Stomach smooth muscle (tissue), 2 donors: ENCODE results near the gene ABCA13.

ENCODE experiments used
- H3K27ac ChIP-seq: one replicate; pipeline ENCODE4 v1.7.0; 2013; ENCODE audit warnings: mild to moderate bottlenecking, low read length, inconsistent platforms
- H3K27me3 ChIP-seq, 2 donors: one replicate each; pipeline ENCODE4 v1.7.0; 2013; ENCODE audit warnings: low read length in 2 of 2; ENCODE audit not compliant: insufficient read depth in 2 of 2, control insufficient read depth in 1 of 2
- H3K36me3 ChIP-seq, 2 donors: one replicate each; pipeline ENCODE4 v1.7.0; 2013; ENCODE audit warnings: low read length in 2 of 2; ENCODE audit not compliant: control insufficient read depth in 2 of 2, insufficient read depth in 2 of 2
- H3K4me1 ChIP-seq: one replicate; pipeline ENCODE4 v1.7.0; 2013; ENCODE audit warnings: low read length; ENCODE audit not compliant: control insufficient read depth, insufficient read depth
- H3K4me3 ChIP-seq, 2 donors: one replicate each; pipeline ENCODE4 v1.7.0; 2013; ENCODE audit warnings: low read length in 2 of 2
- H3K9ac ChIP-seq, 2 donors: one replicate each; pipeline ENCODE4 v1.7.0; 2013; ENCODE audit warnings: low read length in 2 of 2, mild to moderate bottlenecking in 1 of 2
- H3K9me3 ChIP-seq, 2 donors: one replicate each; pipeline ENCODE4 v1.7.0; 2013; ENCODE audit warnings: low read length in 2 of 2; ENCODE audit not compliant: control insufficient read depth in 2 of 2
- donor health status: healthy.
- donor health status: Pancreatic carcinoma.

The ABCA13 gene

DNA sequence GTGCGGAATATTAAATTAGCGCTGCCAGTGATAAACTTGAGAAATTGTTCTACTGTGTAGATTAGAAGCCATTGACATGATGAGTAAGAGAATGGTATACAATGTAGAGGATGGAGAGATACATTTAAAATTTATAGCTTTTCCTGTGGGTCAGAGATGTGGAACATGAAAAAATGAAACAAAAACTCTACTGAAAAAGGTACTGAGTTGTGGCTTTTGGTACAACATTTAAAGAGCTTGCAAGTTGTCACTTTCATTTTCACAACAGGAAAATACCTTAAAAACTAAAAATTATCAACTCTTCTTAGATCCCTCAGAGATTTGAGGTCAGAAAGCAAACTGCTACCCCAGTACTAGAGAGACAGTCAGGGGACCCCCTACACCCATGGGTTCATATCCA lies 404.3 kb downstream of the ABCA13 start:
- no peaks in the 10 kb centered on the region for H3K4me1 ChIP-seq
- no peak overlapping the region for H3K9ac ChIP-seq
- no peaks in the 10 kb centered on the region for H3K9me3 ChIP-seq
- H3K27me3 ChIP-seq: no peaks in the 10 kb centered on the region
- no peaks in the 10 kb centered on the region for H3K36me3 ChIP-seq
- no peak overlapping the region for H3K4me3 ChIP-seq
- H3K27ac ChIP-seq: no peak overlapping the region

DNA sequence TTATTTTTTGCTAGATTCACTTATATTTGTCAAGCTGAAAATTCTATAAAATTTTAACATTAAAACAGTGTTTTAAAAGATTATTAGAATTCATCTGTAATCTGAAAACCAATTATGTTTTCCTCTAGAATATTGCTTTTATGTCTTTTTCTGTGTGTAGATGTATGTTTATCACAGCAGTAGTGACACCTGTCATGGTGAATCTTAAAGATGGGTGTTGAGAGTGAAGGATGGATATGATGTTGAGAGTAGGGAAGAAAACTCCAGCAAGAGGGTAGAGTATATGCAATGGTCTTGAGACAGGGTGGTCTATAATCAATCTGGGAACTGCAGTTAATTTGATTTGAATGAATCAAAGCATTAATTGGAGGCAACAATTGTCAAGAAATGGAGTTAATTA lies 416.2 kb downstream of the ABCA13 start:
- Histone ChIP-seq H3K36me3 (no peaks in the 10 kb centered on the region), H3K4me1 (no peaks in the 10 kb centered on the region), H3K4me3 (no peak overlapping the region), H3K9me3 (no peaks in the 10 kb centered on the region), H3K9ac (no peak overlapping the region), H3K27ac (no peak overlapping the region), H3K27me3 (no peaks in the 10 kb centered on the region)

DNA sequence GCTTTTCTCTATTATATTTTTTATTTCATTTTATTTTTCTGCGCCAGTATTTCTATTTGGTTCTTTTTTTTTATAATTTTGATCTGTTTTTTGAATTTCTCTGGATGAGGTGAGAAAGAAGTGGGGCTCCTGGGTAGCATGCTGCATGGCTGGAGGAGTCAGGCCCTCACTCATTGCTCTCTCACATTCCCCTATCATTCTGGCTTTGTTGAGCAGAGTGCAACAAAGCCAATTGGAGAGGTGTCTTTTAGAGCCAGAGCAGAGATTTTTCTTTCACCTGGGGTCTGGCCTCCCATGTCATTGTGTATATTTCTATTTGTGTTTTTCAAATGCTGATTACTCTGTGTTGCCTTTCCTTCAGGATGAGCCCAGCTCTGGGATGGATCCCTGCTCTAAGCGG lies 423.1 kb downstream of the ABCA13 start:
- Histone ChIP-seq H3K9me3 (no peaks in the 10 kb centered on the region), H3K4me1 (no peaks in the 10 kb centered on the region), H3K36me3 (no peaks in the 10 kb centered on the region), H3K27ac (no peak overlapping the region), H3K4me3 (no peak overlapping the region), H3K9ac (no peak overlapping the region), H3K27me3 (no peaks in the 10 kb centered on the region)

DNA sequence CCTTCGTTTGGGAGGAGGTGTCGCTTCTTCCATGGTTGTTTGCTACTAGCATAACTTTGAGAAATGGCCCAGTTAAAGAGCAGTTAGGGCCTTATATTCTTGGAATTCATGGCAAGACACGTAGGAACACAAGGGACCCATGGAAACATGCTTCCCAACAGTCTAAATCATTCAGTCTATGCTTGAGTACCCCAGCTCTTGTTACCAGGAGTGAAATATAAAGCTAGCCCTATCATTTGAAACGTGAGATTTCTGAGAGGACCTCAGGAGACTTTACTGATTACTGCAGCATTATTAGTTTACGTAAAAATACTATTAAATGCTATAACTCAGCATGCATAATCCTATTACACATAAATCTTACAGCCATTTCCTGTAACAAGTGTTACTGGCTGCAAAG lies 424.5 kb downstream of the ABCA13 start:
- no peaks in the 10 kb centered on the region for H3K4me1 ChIP-seq
- H3K27ac ChIP-seq: no peak overlapping the region
- H3K9ac ChIP-seq: no peak overlapping the region
- H3K4me3 ChIP-seq: no peak overlapping the region
- H3K36me3 ChIP-seq: no peaks in the 10 kb centered on the region
- H3K27me3 ChIP-seq: no peaks in the 10 kb centered on the region
- no peaks in the 10 kb centered on the region for H3K9me3 ChIP-seq

DNA sequence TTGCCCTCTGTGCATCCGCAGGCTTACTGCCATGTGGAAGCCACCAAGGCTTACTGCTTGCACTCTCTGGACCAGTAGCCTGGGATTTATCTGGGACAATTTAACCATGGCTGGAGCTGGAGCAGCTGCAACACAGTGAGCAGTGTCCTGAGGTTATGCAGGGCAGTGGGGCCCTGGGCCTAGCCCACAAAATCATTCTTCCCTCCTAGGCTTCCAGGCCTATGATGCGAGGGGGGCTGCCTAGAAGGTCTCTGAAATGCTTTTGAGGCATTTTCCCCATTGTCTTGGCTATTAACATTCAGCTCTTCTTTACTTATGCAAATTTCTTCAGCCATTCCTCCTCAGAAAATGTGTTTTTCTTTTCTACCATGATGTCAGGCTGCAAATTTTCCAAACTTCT lies 439.4 kb downstream of the ABCA13 start:
- Histone ChIP-seq H3K9ac (no peak overlapping the region), H3K27ac (no peak overlapping the region), H3K4me3 (no peak overlapping the region), H3K27me3 (no peaks in the 10 kb centered on the region), H3K36me3 (no peaks in the 10 kb centered on the region), H3K4me1 (no peaks in the 10 kb centered on the region), H3K9me3 (no peaks in the 10 kb centered on the region)

DNA sequence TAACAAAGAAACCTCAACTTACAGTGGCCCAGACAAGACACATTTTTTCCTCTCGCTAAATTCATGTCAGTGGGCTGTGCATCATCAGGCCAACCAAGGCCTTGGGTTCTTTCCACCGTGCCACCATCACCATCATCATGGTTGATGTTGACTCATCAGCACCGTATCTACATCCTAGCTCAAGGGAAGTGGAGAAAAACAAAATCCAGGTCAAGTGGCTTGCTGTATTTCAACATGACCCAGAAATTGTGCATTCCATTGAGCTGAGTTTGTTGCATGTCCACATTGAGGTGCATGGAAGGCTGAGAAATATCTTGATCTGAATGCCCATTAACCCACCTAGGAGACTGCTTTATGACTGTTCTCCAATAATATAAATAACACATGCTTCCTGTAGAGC lies 440.7 kb downstream of the ABCA13 start:
- Histone ChIP-seq H3K27ac (no peak overlapping the region), H3K36me3 (no peaks in the 10 kb centered on the region), H3K4me1 (no peaks in the 10 kb centered on the region), H3K9ac (no peak overlapping the region), H3K27me3 (no peaks in the 10 kb centered on the region), H3K4me3 (no peak overlapping the region), H3K9me3 (no peaks in the 10 kb centered on the region)

DNA sequence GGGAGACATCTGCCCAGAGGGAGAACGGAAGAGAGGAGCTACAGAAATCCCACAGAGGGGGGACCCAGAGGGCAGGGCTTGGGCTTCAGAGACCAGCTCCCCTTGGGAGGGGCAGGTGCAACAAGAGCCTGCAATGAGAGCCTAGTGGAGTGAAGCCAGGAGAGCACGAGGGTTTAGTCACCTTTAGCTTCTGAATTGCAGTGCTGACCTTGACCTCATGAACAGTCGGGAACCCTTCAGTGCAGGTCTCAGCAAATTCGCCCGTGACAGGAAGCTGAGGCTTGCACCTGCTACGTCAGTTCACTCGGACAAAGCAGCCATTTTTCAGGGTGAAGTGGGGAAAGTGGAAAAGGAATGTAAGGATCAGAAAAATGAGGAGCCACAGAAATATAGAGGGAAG lies 446.2 kb downstream of the ABCA13 start:
- Histone ChIP-seq H3K4me3 (no peak overlapping the region), H3K27ac (no peak overlapping the region), H3K9me3 (no peaks in the 10 kb centered on the region), H3K36me3 (no peaks in the 10 kb centered on the region), H3K4me1 (no peaks in the 10 kb centered on the region), H3K9ac (no peak overlapping the region), H3K27me3 (no peaks in the 10 kb centered on the region)

DNA sequence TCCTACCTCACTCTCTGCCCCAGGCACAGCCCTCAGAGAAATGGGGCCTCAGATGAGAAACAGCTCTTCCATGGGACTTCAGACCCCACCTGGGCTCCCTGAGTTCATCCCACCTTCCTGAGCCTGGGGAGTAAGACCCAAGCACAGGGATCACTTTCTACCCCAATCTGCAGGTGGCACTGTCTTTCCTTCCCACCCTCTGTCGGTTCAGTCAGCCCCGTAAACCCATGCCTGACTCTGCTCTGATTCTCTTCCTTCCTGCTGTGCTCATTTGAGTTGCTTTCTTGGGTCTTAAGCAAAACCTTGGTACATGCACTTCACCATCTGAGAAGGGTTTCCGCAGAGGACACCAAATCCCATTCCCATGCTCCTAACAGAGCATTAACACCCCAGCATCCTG lies 446.7 kb downstream of the ABCA13 start:
- H3K27ac ChIP-seq: no peak overlapping the region
- no peaks in the 10 kb centered on the region for H3K4me1 ChIP-seq
- no peak overlapping the region for H3K9ac ChIP-seq
- H3K36me3 ChIP-seq: no peaks in the 10 kb centered on the region
- H3K4me3 ChIP-seq: no peak overlapping the region
- H3K9me3 ChIP-seq: no peaks in the 10 kb centered on the region
- no peaks in the 10 kb centered on the region for H3K27me3 ChIP-seq

DNA sequence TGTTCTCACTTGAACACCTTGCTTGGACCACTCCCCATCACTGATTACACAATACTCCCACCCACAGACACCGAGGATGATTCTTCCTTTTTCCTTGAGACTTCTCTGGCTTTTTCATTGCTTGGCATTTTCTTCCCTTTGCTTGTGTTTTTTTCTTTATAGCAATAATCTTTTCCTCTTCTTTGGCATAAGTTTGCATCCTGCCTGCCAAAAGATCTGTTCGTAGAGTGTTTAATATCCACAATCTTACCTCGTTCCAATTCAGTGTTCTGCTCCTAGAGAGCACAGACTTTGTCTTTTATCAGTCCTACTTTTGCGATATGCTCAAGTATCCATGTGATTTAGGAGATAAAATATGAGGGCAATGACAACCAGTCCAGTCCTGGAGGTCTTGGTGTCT lies 449.8 kb downstream of the ABCA13 start:
- no peaks in the 10 kb centered on the region for H3K36me3 ChIP-seq
- H3K9ac ChIP-seq: no peak overlapping the region
- no peak overlapping the region for H3K4me3 ChIP-seq
- H3K9me3 ChIP-seq: no peaks in the 10 kb centered on the region
- H3K27ac ChIP-seq: no peak overlapping the region
- H3K4me1 ChIP-seq: no peaks in the 10 kb centered on the region
- no peaks in the 10 kb centered on the region for H3K27me3 ChIP-seq

DNA sequence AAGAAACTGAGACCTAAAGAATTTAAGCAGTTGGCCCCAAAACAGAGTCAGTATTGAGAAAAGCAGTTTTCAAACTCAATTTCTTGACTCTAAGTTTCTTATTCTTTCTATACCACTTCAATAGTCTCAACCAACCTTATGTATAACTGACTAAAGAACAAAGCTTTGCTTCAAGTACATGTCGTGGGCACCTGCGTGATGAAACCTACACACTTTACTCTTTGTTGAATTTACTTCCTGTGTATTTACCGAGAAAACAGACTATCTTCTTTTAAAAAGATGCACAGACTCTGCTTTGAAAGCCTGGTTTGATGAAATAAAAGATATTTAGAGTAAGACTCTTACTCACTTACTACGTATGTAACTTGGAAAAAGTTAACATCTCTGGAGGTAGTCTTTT lies 455.9 kb downstream of the ABCA13 start:
- Histone ChIP-seq H3K27me3 (no peaks in the 10 kb centered on the region), H3K4me3 (no peak overlapping the region), H3K27ac (no peak overlapping the region), H3K4me1 (no peaks in the 10 kb centered on the region), H3K36me3 (no peaks in the 10 kb centered on the region), H3K9me3 (no peaks in the 10 kb centered on the region), H3K9ac (no peak overlapping the region)

DNA sequence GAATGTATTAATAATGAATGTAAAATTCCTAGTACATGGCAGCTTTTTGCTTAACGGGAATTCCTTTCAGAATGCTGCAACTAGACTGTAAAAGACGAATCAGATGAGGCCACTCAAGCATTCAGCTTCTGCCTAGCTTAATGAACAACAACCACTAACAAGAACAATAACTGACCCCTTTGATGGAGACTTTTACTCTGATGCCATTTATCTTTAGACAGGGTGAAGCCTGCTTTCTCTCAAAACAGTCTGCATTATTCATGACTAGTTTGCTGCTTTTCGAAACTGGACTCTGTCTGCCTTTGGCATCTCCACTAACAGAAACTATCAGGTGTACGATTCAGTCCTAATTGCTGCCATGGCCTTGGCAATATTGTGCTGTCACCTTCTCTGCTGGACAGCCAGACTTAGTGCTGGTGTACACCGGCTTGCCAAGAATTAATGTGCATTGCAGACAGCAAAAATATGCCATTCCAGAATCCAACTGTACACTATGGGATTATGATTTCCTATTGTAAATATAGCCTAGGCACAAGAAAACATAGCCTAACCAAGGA lies 457.6 kb downstream of the ABCA13 start:
- no peaks in the 10 kb centered on the region for H3K27me3 ChIP-seq
- H3K9ac ChIP-seq: no peak overlapping the region
- H3K4me1 ChIP-seq: no peaks in the 10 kb centered on the region
- H3K4me3 ChIP-seq: no peak overlapping the region
- no peaks in the 10 kb centered on the region for H3K36me3 ChIP-seq
- no peaks in the 10 kb centered on the region for H3K9me3 ChIP-seq
- no peak overlapping the region for H3K27ac ChIP-seq
